Raji (cell line): Measurements from ENCODE around the gene MYOM1.
A peak's percentile ranks its signal among the peaks of the same experiment; 100 is the strongest.

Source experiments
- POLR2A ChIP-seq: IDR thresholded peaks from 2 replicates; pipeline ENCODE4 v1.6.1; 2011; ENCODE audit warnings: low read depth, low read length, control low read depth; ENCODE audit not compliant: insufficient read depth

Gene MYOM1

GRCh38 chr18:3255611-3256165 is 35.9 kb upstream of the MYOM1 start:
- TF ChIP-seq POLR2A: no peak

- no peak for TF ChIP-seq POLR2A
These were observed 35.0 kb upstream of the MYOM1 start for GRCh38 chr18:3254725-3255124.

GRCh38 chr18:3252843-3253242 is 33.1 kb upstream of the MYOM1 start:
- TF ChIP-seq POLR2A: no peak

- no peak for TF ChIP-seq POLR2A
These were observed 32.2 kb upstream of the MYOM1 start for GRCh38 chr18:3251963-3252277.

GRCh38 chr18:3251249-3251962 is 31.6 kb upstream of the MYOM1 start:
- no peak for TF ChIP-seq POLR2A

- TF ChIP-seq POLR2A: no peak
These were observed 30.7 kb upstream of the MYOM1 start for GRCh38 chr18:3250237-3251107.

- no peak for TF ChIP-seq POLR2A
These were observed 29.0 kb upstream of the MYOM1 start for GRCh38 chr18:3248658-3249359.

GRCh38 chr18:3248062-3248657 is 28.4 kb upstream of the MYOM1 start:
- TF ChIP-seq POLR2A: no peak

GRCh38 chr18:3247240-3248061 is 27.7 kb upstream of the MYOM1 start, which contains the start of gene MYL12A:
TSS of gene MYL12A (plus strand) at chr18:3247801. CDS start at chr18:3253248, 5,447 bp downstream.
- peak; percentile 86 for TF ChIP-seq POLR2A

GRCh38 chr18:3246635-3247239 is 27.0 kb upstream of the MYOM1 start:
- TF ChIP-seq POLR2A: no peak

- no peak for TF ChIP-seq POLR2A
These were observed 26.3 kb upstream of the MYOM1 start for GRCh38 chr18:3245853-3246634.

- no peak for TF ChIP-seq POLR2A
These were observed 25.4 kb upstream of the MYOM1 start for GRCh38 chr18:3245185-3245564.

- no peak for TF ChIP-seq POLR2A
These were observed 19.0 kb upstream of the MYOM1 start for GRCh38 chr18:3238742-3239141.

GRCh38 chr18:3236470-3236869 is 16.7 kb upstream of the MYOM1 start:
- no peak for TF ChIP-seq POLR2A

- no peak for TF ChIP-seq POLR2A
These were observed 16.1 kb upstream of the MYOM1 start for GRCh38 chr18:3235846-3236245.
